Liver (tissue), 9 donors: ENCODE measurements around the gene PIGA. TPM values are rescaled to one million over a fixed set of nuclear protein-coding genes. Genes with fewer than 3 reads are reported as not detected.

Experiments used
- DNase-seq: peaks from one replicate; pipeline ENCODE4 v3.0.0-alpha.2; 2017; ENCODE audit warnings: low spot score
- H3K27ac ChIP-seq, 2 donors: one replicate each; pipeline ENCODE4 v1.7.0; 2013; ENCODE audit warnings: inconsistent platforms in 2 of 2, low read length in 2 of 2, control low read depth in 1 of 2, low read depth in 1 of 2, mild to moderate bottlenecking in 1 of 2
- H3K27me3 ChIP-seq, 4 donors: one replicate each; pipeline versions ENCODE4 v1.6.1 to v1.7.0; 2013; ENCODE audit warnings: low read length in 3 of 4, inconsistent platforms in 1 of 4, mild to moderate bottlenecking in 1 of 4, moderate library complexity in 1 of 4; ENCODE audit not compliant: control insufficient read depth in 4 of 4, insufficient read depth in 4 of 4
- H3K36me3 ChIP-seq, 4 donors: one replicate each; pipeline versions ENCODE4 v1.6.1 to v1.7.0; 2013; ENCODE audit warnings: low read length in 3 of 4, mild to moderate bottlenecking in 3 of 4, low read depth in 1 of 4, moderate library complexity in 1 of 4; ENCODE audit not compliant: control insufficient read depth in 4 of 4, insufficient read depth in 3 of 4
- H3K4me1 ChIP-seq, 4 donors: one replicate each; pipeline versions ENCODE4 v1.6.1 to v1.7.0; 2013; ENCODE audit warnings: low read length in 3 of 4, mild to moderate bottlenecking in 3 of 4, moderate library complexity in 1 of 4; ENCODE audit not compliant: control insufficient read depth in 4 of 4, insufficient read depth in 4 of 4
- H3K4me3 ChIP-seq, 3 donors: one replicate each; pipeline versions ENCODE4 v1.6.1 to v1.7.0; 2013; ENCODE audit warnings: low read length in 3 of 3, control low read depth in 1 of 3, low read depth in 1 of 3, mild to moderate bottlenecking in 1 of 3
- H3K9ac ChIP-seq, 2 donors: one replicate each; pipeline ENCODE4 v1.7.0; 2013; ENCODE audit warnings: low read length in 2 of 2, mild to moderate bottlenecking in 2 of 2, moderate library complexity in 2 of 2, control low read depth in 1 of 2, low read depth in 1 of 2
- H3K9me3 ChIP-seq, 4 donors: one replicate each; pipeline versions ENCODE4 v1.6.1 to v1.7.0; 2013; ENCODE audit warnings: low read length in 3 of 4; ENCODE audit not compliant: control insufficient read depth in 4 of 4
- EGR1 ChIP-seq, 2 donors: IDR thresholded peaks; 2 replicates each; pipeline ENCODE4 v1.6.1; 2016 to 2018; ENCODE audit warnings: antibody characterized with exemption in 2 of 2, low read depth in 2 of 2
- FOXA1 ChIP-seq: IDR thresholded peaks from 2 replicates; pipeline ENCODE4 v1.6.1; 2016; ENCODE audit warnings: antibody characterized with exemption
- FOXA2 ChIP-seq: IDR thresholded peaks from 2 replicates; pipeline ENCODE4 v1.6.1; 2016; ENCODE audit warnings: antibody characterized with exemption
- GABPA ChIP-seq, 2 donors: IDR thresholded peaks in 1 of 2; conservative IDR thresholded peaks in 1 of 2; 2 replicates each; pipeline ENCODE4 v1.6.1; 2016; ENCODE audit warnings: antibody characterized with exemption in 2 of 2, mild to moderate bottlenecking in 1 of 2, moderate library complexity in 1 of 2
- HNF4A ChIP-seq, 2 donors: conservative IDR thresholded peaks; 2 replicates each; pipeline ENCODE4 v1.6.1; 2016; ENCODE audit warnings: antibody characterized with exemption in 2 of 2, mild to moderate bottlenecking in 2 of 2
- HNF4G ChIP-seq: IDR thresholded peaks from 2 replicates; pipeline ENCODE4 v1.6.1; 2016; ENCODE audit warnings: antibody characterized with exemption
- JUND ChIP-seq, 2 donors: IDR thresholded peaks; 2 replicates each; pipeline ENCODE4 v1.6.1; 2016; ENCODE audit warnings: antibody characterized with exemption in 2 of 2
- NR2F2 ChIP-seq: IDR thresholded peaks from 2 replicates; pipeline ENCODE4 v1.6.1; 2016; ENCODE audit warnings: antibody characterized with exemption
- RAD21 ChIP-seq, 2 donors: IDR thresholded peaks; 2 replicates each; pipeline ENCODE4 v1.6.1; 2016; ENCODE audit warnings: antibody characterized with exemption in 2 of 2, mild to moderate bottlenecking in 2 of 2
- RXRA ChIP-seq, 2 donors: IDR thresholded peaks; 2 replicates each; pipeline ENCODE4 v1.6.1; 2017 to 2018; ENCODE audit warnings: antibody characterized with exemption in 2 of 2, mild to moderate bottlenecking in 1 of 2
- SP1 ChIP-seq: IDR thresholded peaks from 2 replicates; pipeline ENCODE4 v1.6.1; 2018; ENCODE audit warnings: antibody characterized with exemption, mild to moderate bottlenecking
- YY1 ChIP-seq: IDR thresholded peaks from 2 replicates; pipeline ENCODE4 v1.6.1; 2016; ENCODE audit warnings: antibody characterized with exemption, mild to moderate bottlenecking
- WGBS: extraction: QIAGEN DNeasy Blood & Tissue Kit; methylation state at CpG from one replicate; pipeline ENCODE4 v1.1.7; 2013; 5-methylcytosine and 5-hydroxymethylcytosine counted together
- polyA plus RNA-seq, 2 donors: library from polyadenylated mRNA; stranded (reverse) in 1 of 2; unstranded in 1 of 2; fragments of 200-250 nt in 1 of 2; fragments of >200 nt in 1 of 2; fragmentation: Nextera tagmentation in 1 of 2; extraction: Ambion mirVana in 1 of 2; gene quantifications; one replicate each; pipeline versions ENCODE4 v1.2.1 to v1.2.3, GENCODE V29; 2013 to 2015
- total RNA-seq, 2 donors: library from RNA; depleted of rRNA; stranded (reverse); fragments of >200 nt; gene quantifications; one replicate each; pipeline ENCODE4 v1.2.3, GENCODE V29; 2014
- TF ChIP-seq, protein P1 (sequence below): IDR thresholded peaks from 2 replicates; pipeline ENCODE4 v1.6.1; 2016; ENCODE audit warnings: antibody characterized with exemption
- TF ChIP-seq, protein P2 (sequence below): IDR thresholded peaks from 2 replicates; pipeline ENCODE4 v1.6.1; 2016; ENCODE audit warnings: antibody characterized with exemption, mild to moderate bottlenecking
- TF ChIP-seq, protein P3 (sequence below): IDR thresholded peaks from 2 replicates; pipeline ENCODE4 v1.6.1; 2016; ENCODE audit warnings: antibody characterized with exemption
- TF ChIP-seq, protein P4 (sequence below): IDR thresholded peaks from 2 replicates; pipeline ENCODE4 v1.6.1; 2016; ENCODE audit warnings: antibody characterized with exemption
- TF ChIP-seq, protein P5 (sequence below): fragments of 150-350 bp; IDR thresholded peaks from 2 replicates; pipeline ENCODE4 v1.5.1; 2017; ENCODE audit warnings: improper control_type of control experiment, low read depth, low read length; ENCODE audit not compliant: missing input control
- donor health status: healthy.
- donor health status: healthy.
- donor health status: healthy.
- donor health status: healthy.
- donor health status: healthy.

Gene PIGA
- total and polyA plus RNA-seq, 4 donors, result 3.0 to 8.7 (median 5.6) TPM

DNA sequence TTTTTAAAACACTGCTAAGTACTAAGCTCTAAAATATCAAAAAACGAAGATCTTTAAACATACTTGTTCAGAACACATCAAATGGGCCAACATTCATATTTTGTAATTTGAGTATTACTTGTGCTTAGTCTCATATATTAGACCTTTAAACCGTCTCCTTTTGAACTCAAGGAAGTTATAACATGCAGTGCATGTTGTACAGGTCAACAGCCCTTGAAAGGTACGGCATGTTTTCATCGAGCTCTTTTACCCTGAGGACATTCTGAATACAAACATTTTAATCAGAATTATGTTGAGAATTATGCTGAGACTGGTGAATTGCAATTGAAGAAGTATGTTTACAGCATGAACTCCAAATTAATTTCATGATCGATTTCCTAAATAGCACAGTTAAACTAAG, 12.9 kb downstream of the PIGA start:
- Histone ChIP-seq H3K4me1 (no peaks in the 10 kb centered on the region), H3K9me3 (no peaks in the 10 kb centered on the region), H3K27me3 (peaks cover 0 to 3% (median 0%) of the 10 kb centered on the region in 4 donors), H3K4me3 (no peak overlapping the region), H3K9ac (no peak overlapping the region), H3K36me3 (peaks cover 2 to 7% (median 4%) of the 10 kb centered on the region in 4 donors), H3K27ac (no peak overlapping the region)
- DNase-seq, result no peak
- 79% methylated on average over 5 of the region's 5 CpGs for WGBS
- no peak for TF ChIP-seq SP1
- TF ChIP-seq FOXA2, result no peak
- TF ChIP-seq, protein P1, sequence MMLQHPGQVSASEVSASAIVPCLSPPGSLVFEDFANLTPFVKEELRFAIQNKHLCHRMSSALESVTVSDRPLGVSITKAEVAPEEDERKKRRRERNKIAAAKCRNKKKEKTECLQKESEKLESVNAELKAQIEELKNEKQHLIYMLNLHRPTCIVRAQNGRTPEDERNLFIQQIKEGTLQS, result no peak
- TF ChIP-seq FOXA1, result no peak
- TF ChIP-seq NR2F2, result no peak
- no peak for TF ChIP-seq HNF4G
- no peak for TF ChIP-seq EGR1 (IDR thresholded peaks at IDR 0.05; ENCODE audit: low read depth in 2 of 2)
- no peak for TF ChIP-seq JUND (IDR thresholded peaks at IDR 0.05)
- no peak for TF ChIP-seq RXRA (IDR thresholded peaks at IDR 0.05)
- TF ChIP-seq, protein P2, sequence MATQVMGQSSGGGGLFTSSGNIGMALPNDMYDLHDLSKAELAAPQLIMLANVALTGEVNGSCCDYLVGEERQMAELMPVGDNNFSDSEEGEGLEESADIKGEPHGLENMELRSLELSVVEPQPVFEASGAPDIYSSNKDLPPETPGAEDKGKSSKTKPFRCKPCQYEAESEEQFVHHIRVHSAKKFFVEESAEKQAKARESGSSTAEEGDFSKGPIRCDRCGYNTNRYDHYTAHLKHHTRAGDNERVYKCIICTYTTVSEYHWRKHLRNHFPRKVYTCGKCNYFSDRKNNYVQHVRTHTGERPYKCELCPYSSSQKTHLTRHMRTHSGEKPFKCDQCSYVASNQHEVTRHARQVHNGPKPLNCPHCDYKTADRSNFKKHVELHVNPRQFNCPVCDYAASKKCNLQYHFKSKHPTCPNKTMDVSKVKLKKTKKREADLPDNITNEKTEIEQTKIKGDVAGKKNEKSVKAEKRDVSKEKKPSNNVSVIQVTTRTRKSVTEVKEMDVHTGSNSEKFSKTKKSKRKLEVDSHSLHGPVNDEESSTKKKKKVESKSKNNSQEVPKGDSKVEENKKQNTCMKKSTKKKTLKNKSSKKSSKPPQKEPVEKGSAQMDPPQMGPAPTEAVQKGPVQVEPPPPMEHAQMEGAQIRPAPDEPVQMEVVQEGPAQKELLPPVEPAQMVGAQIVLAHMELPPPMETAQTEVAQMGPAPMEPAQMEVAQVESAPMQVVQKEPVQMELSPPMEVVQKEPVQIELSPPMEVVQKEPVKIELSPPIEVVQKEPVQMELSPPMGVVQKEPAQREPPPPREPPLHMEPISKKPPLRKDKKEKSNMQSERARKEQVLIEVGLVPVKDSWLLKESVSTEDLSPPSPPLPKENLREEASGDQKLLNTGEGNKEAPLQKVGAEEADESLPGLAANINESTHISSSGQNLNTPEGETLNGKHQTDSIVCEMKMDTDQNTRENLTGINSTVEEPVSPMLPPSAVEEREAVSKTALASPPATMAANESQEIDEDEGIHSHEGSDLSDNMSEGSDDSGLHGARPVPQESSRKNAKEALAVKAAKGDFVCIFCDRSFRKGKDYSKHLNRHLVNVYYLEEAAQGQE, result no peak
- TF ChIP-seq GABPA (IDR thresholded peaks at IDR 0.05 in 1 of 2, conservative IDR thresholded peaks at IDR 0.05 in 1 of 2), result no peak

DNA sequence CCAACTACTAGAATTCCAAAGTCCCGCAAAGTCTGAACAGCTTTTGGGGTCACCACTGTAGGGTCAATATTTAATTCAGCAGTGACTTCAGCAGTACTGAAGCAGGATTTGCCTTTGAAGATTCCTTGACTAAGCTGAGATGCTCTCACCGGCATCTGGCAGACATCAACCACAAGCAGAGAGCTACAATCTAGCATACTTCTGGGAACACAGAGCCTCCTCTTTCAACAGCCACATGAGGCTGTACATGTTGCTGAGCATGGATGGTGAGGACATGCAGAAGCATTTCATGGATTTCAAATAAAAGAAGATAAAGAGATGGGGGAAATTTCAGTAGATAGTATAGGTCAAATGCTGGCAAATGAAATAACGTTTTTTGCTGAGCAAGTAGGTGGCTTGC, 13.3 kb downstream of the PIGA start:
- no peak overlapping the region for H3K9ac ChIP-seq
- WGBS, result 93% methylated on average over 3 of the region's 3 CpGs
- H3K4me3 ChIP-seq, result no peak overlapping the region
- H3K27me3 ChIP-seq, result peaks cover 0 to 3% (median 0%) of the 10 kb centered on the region in 4 donors
- H3K4me1 ChIP-seq, result no peaks in the 10 kb centered on the region
- no peak for DNase-seq
- H3K9me3 ChIP-seq, result no peaks in the 10 kb centered on the region
- H3K27ac ChIP-seq, result no peak overlapping the region
- H3K36me3 ChIP-seq, result peaks cover 2 to 7% (median 4%) of the 10 kb centered on the region in 4 donors
- TF ChIP-seq NR2F2 (no peak), RAD21 (IDR thresholded peaks at IDR 0.05) (no peak), SP1 (no peak), JUND (IDR thresholded peaks at IDR 0.05) (no peak), YY1 (no peak), HNF4G (no peak), GABPA (IDR thresholded peaks at IDR 0.05 in 1 of 2, conservative IDR thresholded peaks at IDR 0.05 in 1 of 2) (no peak), RXRA (IDR thresholded peaks at IDR 0.05) (no peak), HNF4A (conservative IDR thresholded peaks at IDR 0.05) (no peak), EGR1 (IDR thresholded peaks at IDR 0.05; ENCODE audit: low read depth in 2 of 2) (no peak), FOXA1 (no peak), FOXA2 (no peak)
- TF ChIP-seq, protein P3, sequence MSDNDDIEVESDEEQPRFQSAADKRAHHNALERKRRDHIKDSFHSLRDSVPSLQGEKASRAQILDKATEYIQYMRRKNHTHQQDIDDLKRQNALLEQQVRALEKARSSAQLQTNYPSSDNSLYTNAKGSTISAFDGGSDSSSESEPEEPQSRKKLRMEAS, result no peak
- TF ChIP-seq, protein P4, sequence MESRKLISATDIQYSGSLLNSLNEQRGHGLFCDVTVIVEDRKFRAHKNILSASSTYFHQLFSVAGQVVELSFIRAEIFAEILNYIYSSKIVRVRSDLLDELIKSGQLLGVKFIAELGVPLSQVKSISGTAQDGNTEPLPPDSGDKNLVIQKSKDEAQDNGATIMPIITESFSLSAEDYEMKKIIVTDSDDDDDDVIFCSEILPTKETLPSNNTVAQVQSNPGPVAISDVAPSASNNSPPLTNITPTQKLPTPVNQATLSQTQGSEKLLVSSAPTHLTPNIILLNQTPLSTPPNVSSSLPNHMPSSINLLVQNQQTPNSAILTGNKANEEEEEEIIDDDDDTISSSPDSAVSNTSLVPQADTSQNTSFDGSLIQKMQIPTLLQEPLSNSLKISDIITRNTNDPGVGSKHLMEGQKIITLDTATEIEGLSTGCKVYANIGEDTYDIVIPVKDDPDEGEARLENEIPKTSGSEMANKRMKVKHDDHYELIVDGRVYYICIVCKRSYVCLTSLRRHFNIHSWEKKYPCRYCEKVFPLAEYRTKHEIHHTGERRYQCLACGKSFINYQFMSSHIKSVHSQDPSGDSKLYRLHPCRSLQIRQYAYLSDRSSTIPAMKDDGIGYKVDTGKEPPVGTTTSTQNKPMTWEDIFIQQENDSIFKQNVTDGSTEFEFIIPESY, result no peak
- TF ChIP-seq, protein P2, result no peak
- TF ChIP-seq, protein P1, result no peak
- TF ChIP-seq, protein P5, sequence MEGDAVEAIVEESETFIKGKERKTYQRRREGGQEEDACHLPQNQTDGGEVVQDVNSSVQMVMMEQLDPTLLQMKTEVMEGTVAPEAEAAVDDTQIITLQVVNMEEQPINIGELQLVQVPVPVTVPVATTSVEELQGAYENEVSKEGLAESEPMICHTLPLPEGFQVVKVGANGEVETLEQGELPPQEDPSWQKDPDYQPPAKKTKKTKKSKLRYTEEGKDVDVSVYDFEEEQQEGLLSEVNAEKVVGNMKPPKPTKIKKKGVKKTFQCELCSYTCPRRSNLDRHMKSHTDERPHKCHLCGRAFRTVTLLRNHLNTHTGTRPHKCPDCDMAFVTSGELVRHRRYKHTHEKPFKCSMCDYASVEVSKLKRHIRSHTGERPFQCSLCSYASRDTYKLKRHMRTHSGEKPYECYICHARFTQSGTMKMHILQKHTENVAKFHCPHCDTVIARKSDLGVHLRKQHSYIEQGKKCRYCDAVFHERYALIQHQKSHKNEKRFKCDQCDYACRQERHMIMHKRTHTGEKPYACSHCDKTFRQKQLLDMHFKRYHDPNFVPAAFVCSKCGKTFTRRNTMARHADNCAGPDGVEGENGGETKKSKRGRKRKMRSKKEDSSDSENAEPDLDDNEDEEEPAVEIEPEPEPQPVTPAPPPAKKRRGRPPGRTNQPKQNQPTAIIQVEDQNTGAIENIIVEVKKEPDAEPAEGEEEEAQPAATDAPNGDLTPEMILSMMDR, result no peak
